Umbilical cord (tissue), 2 donors: Measurements from ENCODE around the gene P3H3. TPM values are rescaled to one million over a fixed set of nuclear protein-coding genes. Genes with fewer than 3 reads are reported as not detected.

ENCODE experiments used
- DNase-seq: peaks from one replicate; pipeline ENCODE4 v3.0.0-alpha.2; 2015; ENCODE audit warnings: low spot score
- total RNA-seq: library from RNA; depleted of rRNA; stranded (reverse); fragments of >200 nt; gene quantifications from one replicate; pipeline ENCODE4 v1.2.3, GENCODE V29; 2014; ENCODE audit warnings: low replicate concordance; ENCODE audit not compliant: insufficient read depth

The P3H3 gene
- total RNA-seq, 1 donor from 2014 or later: 74.6 TPM

- DNase-seq: no peak
Observed at GRCh38 chr12:6842075-6842474, 13.9 kb downstream of the P3H3 start.

- no peak for DNase-seq
Observed at GRCh38 chr12:6843118-6843902, 15.1 kb downstream of the P3H3 start.

- DNase-seq: no peak
Observed at GRCh38 chr12:6845395-6845794, 17.2 kb downstream of the P3H3 start.

- DNase-seq: no peak
Observed at GRCh38 chr12:6846316-6846869, 18.2 kb downstream of the P3H3 start.

- no peak for DNase-seq
Observed at GRCh38 chr12:6847676-6848075, 19.5 kb downstream of the P3H3 start.

GRCh38 chr12:6849427-6849826, 21.2 kb downstream of the P3H3 start:
- no peak for DNase-seq

GRCh38 chr12:6849976-6850560, 21.9 kb downstream of the P3H3 start:
- DNase-seq: no peak

- DNase-seq: no peak
Observed at GRCh38 chr12:6850796-6851152, 22.6 kb downstream of the P3H3 start.

GRCh38 chr12:6851153-6851920, 23.1 kb downstream of the P3H3 start, which contains the start of gene CDCA3:
CDCA3 (minus strand) TSS chr12:6851286; CDS start chr12:6850952, 334 bp downstream.
- peak; percentile 99 for DNase-seq

GRCh38 chr12:6851921-6852650, 23.9 kb downstream of the P3H3 start, which contains the start of gene USP5:
USP5 (plus strand) TSS chr12:6852150; CDS start chr12:6852180, 30 bp downstream.
- peak; percentile 100 for DNase-seq

GRCh38 chr12:6852651-6853354, 24.6 kb downstream of the P3H3 start:
- peak; percentile 97 for DNase-seq

- DNase-seq: no peak
Observed at GRCh38 chr12:6853626-6854025, 25.4 kb downstream of the P3H3 start.

GRCh38 chr12:6854036-6854435, 25.8 kb downstream of the P3H3 start:
- no peak for DNase-seq

- DNase-seq: no peak
Observed at GRCh38 chr12:6855322-6855721, 27.1 kb downstream of the P3H3 start.

GRCh38 chr12:6858799-6859198, 30.6 kb downstream of the P3H3 start:
- no peak for DNase-seq

- DNase-seq: no peak
Observed at GRCh38 chr12:6860116-6860515, 31.9 kb downstream of the P3H3 start.

GRCh38 chr12:6860942-6861341, 32.7 kb downstream of the P3H3 start:
- no peak for DNase-seq

- no peak for DNase-seq
Observed at GRCh38 chr12:6861391-6861790, 33.2 kb downstream of the P3H3 start.

- DNase-seq: no peak
Observed at GRCh38 chr12:6863033-6863432, 34.8 kb downstream of the P3H3 start.

GRCh38 chr12:6863586-6864321, 35.5 kb downstream of the P3H3 start:
- no peak for DNase-seq
